Stomach smooth muscle (tissue), 2 donors: ENCODE measurements around the gene NTPCR.

Source experiments
- H3K27ac ChIP-seq: one replicate; pipeline ENCODE4 v1.7.0; 2013; ENCODE audit warnings: mild to moderate bottlenecking, low read length, inconsistent platforms
- H3K27me3 ChIP-seq, 2 donors: one replicate each; pipeline ENCODE4 v1.7.0; 2013; ENCODE audit warnings: low read length in 2 of 2; ENCODE audit not compliant: insufficient read depth in 2 of 2, control insufficient read depth in 1 of 2
- H3K36me3 ChIP-seq, 2 donors: one replicate each; pipeline ENCODE4 v1.7.0; 2013; ENCODE audit warnings: low read length in 2 of 2; ENCODE audit not compliant: control insufficient read depth in 2 of 2, insufficient read depth in 2 of 2
- H3K4me1 ChIP-seq: one replicate; pipeline ENCODE4 v1.7.0; 2013; ENCODE audit warnings: low read length; ENCODE audit not compliant: control insufficient read depth, insufficient read depth
- H3K4me3 ChIP-seq, 2 donors: one replicate each; pipeline ENCODE4 v1.7.0; 2013; ENCODE audit warnings: low read length in 2 of 2
- H3K9ac ChIP-seq, 2 donors: one replicate each; pipeline ENCODE4 v1.7.0; 2013; ENCODE audit warnings: low read length in 2 of 2, mild to moderate bottlenecking in 1 of 2
- H3K9me3 ChIP-seq, 2 donors: one replicate each; pipeline ENCODE4 v1.7.0; 2013; ENCODE audit warnings: low read length in 2 of 2; ENCODE audit not compliant: control insufficient read depth in 2 of 2
- donor health status: healthy.
- donor health status: Pancreatic carcinoma.

Gene NTPCR

DNA sequence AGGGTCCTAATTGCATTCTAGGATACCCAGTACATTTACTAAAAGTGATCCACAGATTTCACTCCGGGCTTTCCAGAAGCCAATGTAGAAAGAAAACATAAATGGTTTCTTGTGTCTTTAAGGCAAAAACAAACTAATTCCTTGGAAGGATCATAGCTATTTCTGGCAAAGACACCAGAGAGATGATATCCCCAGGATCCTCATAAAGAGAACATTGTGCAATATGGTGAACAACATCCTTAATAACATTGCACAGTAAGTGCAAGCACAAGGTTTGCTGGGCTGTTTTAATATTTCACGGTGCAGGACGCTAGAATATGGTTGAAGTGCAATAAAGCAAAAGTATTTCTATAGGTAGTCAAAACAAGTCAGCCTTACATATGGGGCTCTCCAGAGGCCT lies 83.0 kb downstream of the NTPCR start:
- no peaks in the 10 kb centered on the region for H3K4me1 ChIP-seq

More for the DNA sequence above, 83.0 kb downstream of the NTPCR start:
- Histone ChIP-seq H3K4me3 (no peak overlapping the region), H3K36me3 (no peaks in the 10 kb centered on the region), H3K27me3 (no peaks in the 10 kb centered on the region), H3K27ac (no peak overlapping the region), H3K9ac (no peak overlapping the region), H3K9me3 (peaks cover 0 to 2% of the 10 kb centered on the region in 2 donors)
